ENCODE data around the gene TREM1.

Gene TREM1

GRCh38 chr6:41332241-41332640 lies 45.8 kb upstream of the TREM1 start:
- no peak overlapping the region for H3K4me3 ChIP-seq (ENCODE audit: low read depth, low read length)
- no peak for TF ChIP-seq CTCF (IDR thresholded peaks at IDR 0.05; ENCODE audit: insufficient read depth, low read length, missing control alignments)
- POLR2A ChIA-PET: no interaction called here
- no peak for DNase-seq (ENCODE audit: low read depth, low spot score)
- CTCF ChIA-PET: interaction anchor here (2.6 kb wide), 1 partner anchor 13 kb away, joined by 13 read pairs; no protein-coding TSS in a partner anchor

- CTCF ChIA-PET: interaction anchor here (1.3 to 1.7 kb wide), 3 partner anchors 10 to 36 kb away, joined by 5 to 7 read pairs (median 5); no protein-coding TSS in a partner anchor
Measured at GRCh38 chr6:41331401-41332150, 45.1 kb upstream of the TREM1 start.

GRCh38 chr6:41327177-41327576 lies 40.7 kb upstream of the TREM1 start:
- POLR2A ChIA-PET: no interaction called here
- CTCF ChIA-PET: interaction anchor here (0.7 to 2.5 kb wide), 3 partner anchors 8 to 41 kb away, joined by 3 to 8 read pairs (median 6); no protein-coding TSS in a partner anchor
- no peak for TF ChIP-seq CTCF (IDR thresholded peaks at IDR 0.05; ENCODE audit: insufficient read depth, low read length, missing control alignments)
- DNase-seq (ENCODE audit: low read depth, low spot score): no peak
- no peak overlapping the region for H3K4me3 ChIP-seq (ENCODE audit: low read depth, low read length)

More at GRCh38 chr6:41331401-41332150, 45.1 kb upstream of the TREM1 start:
- POLR2A ChIA-PET: no interaction called here
- no peak for DNase-seq (ENCODE audit: low read depth, low spot score)
- TF ChIP-seq CTCF (IDR thresholded peaks at IDR 0.05; ENCODE audit: insufficient read depth, low read length, missing control alignments): no peak
- H3K4me3 ChIP-seq (ENCODE audit: low read depth, low read length): no peak overlapping the region

- no peak for DNase-seq (ENCODE audit: low read depth, low spot score)
- POLR2A ChIA-PET: no interaction called here
- no peak overlapping the region for H3K4me3 ChIP-seq (ENCODE audit: low read depth, low read length)
- CTCF ChIA-PET: interaction anchor here (2.5 kb wide), 1 partner anchor 19 kb away, joined by 8 read pairs; no protein-coding TSS in a partner anchor
- TF ChIP-seq CTCF (IDR thresholded peaks at IDR 0.05; ENCODE audit: insufficient read depth, low read length, missing control alignments): no peak
Measured at GRCh38 chr6:41326092-41326491, 39.6 kb upstream of the TREM1 start.

- no peak for TF ChIP-seq CTCF (IDR thresholded peaks at IDR 0.05; ENCODE audit: insufficient read depth, low read length, missing control alignments)
- no peak overlapping the region for H3K4me3 ChIP-seq (ENCODE audit: low read depth, low read length)
- ChIA-PET CTCF (interaction anchor here (2.5 kb wide), 1 partner anchor 19 kb away, joined by 8 read pairs; no protein-coding TSS in a partner anchor), POLR2A (no interaction called here)
- no peak for DNase-seq (ENCODE audit: low read depth, low spot score)
Measured at GRCh38 chr6:41325446-41326066, 39.1 kb upstream of the TREM1 start.

GRCh38 chr6:41321183-41321582 lies 34.7 kb upstream of the TREM1 start:
- no peak overlapping the region for H3K4me3 ChIP-seq (ENCODE audit: low read depth, low read length)
- no peak for DNase-seq (ENCODE audit: low read depth, low spot score)
- POLR2A ChIA-PET: no interaction called here
- TF ChIP-seq CTCF (IDR thresholded peaks at IDR 0.05; ENCODE audit: insufficient read depth, low read length, missing control alignments): no peak
- CTCF ChIA-PET: interaction anchor here (1.4 to 10.1 kb wide), 5 partner anchors 10 to 363 kb away, joined by 4 to 167 read pairs (median 10); no protein-coding TSS in a partner anchor
